GM12892 (cell line): ENCODE results near the gene HIF3A.

ENCODE experiments used
- POLR2A ChIP-seq: IDR thresholded peaks from 2 replicates; pipeline ENCODE4 v1.6.1; 2011; ENCODE audit warnings: low read depth, low read length, control low read depth
- POLR2AphosphoS5 ChIP-seq: IDR thresholded peaks from 2 replicates; pipeline ENCODE4 v1.6.1; 2011; ENCODE audit warnings: low read depth, low read length, control low read depth
- TAF1 ChIP-seq: IDR thresholded peaks from 2 replicates; pipeline ENCODE4 v1.6.1; 2011; ENCODE audit warnings: low read depth, mild to moderate bottlenecking, control low read depth, low read length, borderline replicate concordance

DNA sequence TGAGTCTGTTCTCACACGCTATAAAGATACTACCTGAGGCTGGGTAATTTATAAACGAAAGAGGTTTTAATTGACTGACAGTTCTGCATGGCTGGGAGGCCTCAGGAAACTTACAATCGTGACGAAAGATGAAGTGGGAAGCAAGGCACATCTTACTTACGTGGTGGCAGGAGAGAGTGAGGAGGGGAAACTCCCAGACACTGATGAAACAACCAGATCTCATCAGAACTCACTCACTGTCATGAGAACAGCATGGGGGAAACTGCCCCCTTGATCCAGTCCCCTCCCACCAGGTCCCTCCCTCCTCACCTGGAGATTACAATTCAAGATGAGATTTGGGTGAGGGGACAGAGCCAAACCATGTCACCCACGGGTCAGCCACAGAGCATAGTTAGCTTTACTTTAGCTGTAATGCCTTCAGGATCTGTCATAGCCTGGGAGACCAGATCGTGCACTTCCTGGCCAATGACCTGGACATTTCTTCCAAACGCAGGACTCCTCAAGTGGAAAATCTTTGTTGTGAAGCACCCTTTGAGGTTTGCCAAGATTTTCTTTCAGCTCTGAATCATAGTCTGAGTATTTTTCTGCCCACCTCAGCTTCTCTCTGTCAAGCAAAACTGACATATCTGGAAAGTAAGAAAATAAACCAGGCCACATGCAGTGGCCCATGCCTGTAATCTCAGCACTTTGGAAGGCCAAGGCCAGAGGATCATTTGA is 25.2 kb upstream of the HIF3A start:
- TF ChIP-seq POLR2A (no peak), POLR2AphosphoS5 (no peak), TAF1 (no peak)
